GM12891 (cell line): Measurements from ENCODE around the gene RDH8.

Experiments used
- POLR2A ChIP-seq: IDR thresholded peaks from 2 replicates; pipeline ENCODE4 v1.6.1; 2011; ENCODE audit warnings: low read depth, low read length, control low read depth
- POU2F2 ChIP-seq: IDR thresholded peaks from 2 replicates; pipeline ENCODE4 v1.6.1; 2011; ENCODE audit warnings: low read depth, mild to moderate bottlenecking, control low read depth, low read length, moderate library complexity

GRCh38 chr19:9971166-9971897 is 42.0 kb upstream of the RDH8 start:
- TF ChIP-seq POLR2A (no peak), POU2F2 (no peak)
